ENCODE results near the gene IDNK.

- TF ChIP-seq CTCF (IDR thresholded peaks at IDR 0.05), result no peak
- TF ChIP-seq POLR2A (IDR thresholded peaks at IDR 0.05), result no peak
- no peak for TF ChIP-seq EP300 (IDR thresholded peaks at IDR 0.05)
Observed at GRCh38 chr9:83629433-83630104, 6.6 kb downstream of the IDNK start.
